ENCODE data around the gene NF2. TPM values are rescaled to one million over a fixed set of nuclear protein-coding genes. Genes with fewer than 3 reads are reported as not detected.

Gene NF2
- total RNA-seq, 3 donors from 2014 or later (not counting 1 experiment from before 2014, with no cell fraction given), result 32.4 to 43.8 (median 39.6) TPM

- H3K27me3 ChIP-seq (ENCODE audit: control insufficient read depth, insufficient read depth, low read length), result peaks cover 20% of the 10 kb centered on the region
- WGBS (ENCODE audit: insufficient coverage), result 88% methylated on average over 16 of the region's 16 CpGs
Observed at GRCh38 chr22:29722587-29722986, 119.2 kb downstream of the NF2 start.

GRCh38 chr22:29723766-29724165 lies 120.3 kb downstream of the NF2 start:
- TF ChIP-seq CTCF (IDR thresholded peaks at IDR 0.05), result no peak
- H3K27ac Mint-ChIP-seq, result no peak overlapping the region
- Histone ChIP-seq H3K4me3 (ENCODE audit: low read length) (no peak overlapping the region), H3K27me3 (ENCODE audit: control insufficient read depth, insufficient read depth, low read length) (peaks cover 11% of the 10 kb centered on the region), H3K36me3 (ENCODE audit: control insufficient read depth, insufficient read depth, low read length) (no peaks in the 10 kb centered on the region), H3K9me3 (ENCODE audit: control insufficient read depth, insufficient read depth, low read length) (no peaks in the 10 kb centered on the region), H3K4me1 (ENCODE audit: control insufficient read depth, insufficient read depth, low read length) (peaks cover 3% of the 10 kb centered on the region), H3K27ac (ENCODE audit: low read length) (no peak overlapping the region)
- H3K36me3 Mint-ChIP-seq, result no peaks in the 10 kb centered on the region
- 86% methylated on average over 10 of the region's 10 CpGs for WGBS (ENCODE audit: insufficient coverage)
- H3K4me3 Mint-ChIP-seq, result no peak overlapping the region
- intact Hi-C loops (cut with micrococcal nuclease), result no loop called here
- ATAC-seq (no peak), DNase-seq (no peak)
- H3K4me1 Mint-ChIP-seq, result peaks cover 0 to 5% of the 10 kb centered on the region in 2 donors
- peaks cover 6 to 18% of the 10 kb centered on the region in 2 donors for H3K27me3 Mint-ChIP-seq (ENCODE audit: low read depth in 2 of 2)
- H3K9me3 Mint-ChIP-seq, result no peaks in the 10 kb centered on the region

More at GRCh38 chr22:29722587-29722986, 119.2 kb downstream of the NF2 start:
- no peak for ATAC-seq
- H3K9me3 Mint-ChIP-seq, result no peaks in the 10 kb centered on the region
- H3K4me3 Mint-ChIP-seq, result no peak overlapping the region
- H3K27me3 Mint-ChIP-seq (ENCODE audit: low read depth in 2 of 2), result peaks cover 15 to 25% of the 10 kb centered on the region in 2 donors
- no peak overlapping the region for H3K4me3 ChIP-seq (ENCODE audit: low read length)
- no peaks in the 10 kb centered on the region for H3K36me3 Mint-ChIP-seq
- no peak overlapping the region for H3K27ac Mint-ChIP-seq
- H3K4me1 Mint-ChIP-seq, result peaks cover 0 to 5% of the 10 kb centered on the region in 2 donors
- no peaks in the 10 kb centered on the region for H3K36me3 ChIP-seq (ENCODE audit: control insufficient read depth, insufficient read depth, low read length)
- TF ChIP-seq CTCF (IDR thresholded peaks at IDR 0.05), result no peak
- peaks cover 3% of the 10 kb centered on the region for H3K4me1 ChIP-seq (ENCODE audit: control insufficient read depth, insufficient read depth, low read length)
- no peaks in the 10 kb centered on the region for H3K9me3 ChIP-seq (ENCODE audit: control insufficient read depth, insufficient read depth, low read length)
- no peak overlapping the region for H3K27ac ChIP-seq (ENCODE audit: low read length)
- no peak for DNase-seq
- intact Hi-C loops (cut with micrococcal nuclease), result no loop called here

- H3K36me3 Mint-ChIP-seq, result no peaks in the 10 kb centered on the region
- no peak overlapping the region for H3K27ac ChIP-seq (ENCODE audit: low read length)
- no peak for DNase-seq
- no peaks in the 10 kb centered on the region for H3K36me3 ChIP-seq (ENCODE audit: control insufficient read depth, insufficient read depth, low read length)
- H3K9me3 Mint-ChIP-seq, result no peaks in the 10 kb centered on the region
- no peak for ATAC-seq
- peaks cover 3% of the 10 kb centered on the region for H3K27me3 ChIP-seq (ENCODE audit: control insufficient read depth, insufficient read depth, low read length)
- peaks cover 0 to 9% of the 10 kb centered on the region in 2 donors for H3K27me3 Mint-ChIP-seq (ENCODE audit: low read depth in 2 of 2)
- 65% methylated on average over 6 of the region's 8 CpGs for WGBS (ENCODE audit: insufficient coverage)
- intact Hi-C loops (cut with micrococcal nuclease), result no loop called here
- H3K4me3 ChIP-seq (ENCODE audit: low read length), result no peak overlapping the region
- H3K4me3 Mint-ChIP-seq, result no peak overlapping the region
- H3K4me1 Mint-ChIP-seq, result no peaks in the 10 kb centered on the region
- no peak overlapping the region for H3K27ac Mint-ChIP-seq
- TF ChIP-seq CTCF (IDR thresholded peaks at IDR 0.05), result no peak
- H3K4me1 ChIP-seq (ENCODE audit: control insufficient read depth, insufficient read depth, low read length), result no peaks in the 10 kb centered on the region
- H3K9me3 ChIP-seq (ENCODE audit: control insufficient read depth, insufficient read depth, low read length), result no peaks in the 10 kb centered on the region
Observed at GRCh38 chr22:29724843-29725242, 121.4 kb downstream of the NF2 start.

- Histone ChIP-seq H3K27ac (ENCODE audit: low read length) (no peak overlapping the region), H3K27me3 (ENCODE audit: control insufficient read depth, insufficient read depth, low read length) (peaks cover 3% of the 10 kb centered on the region), H3K9me3 (ENCODE audit: control insufficient read depth, insufficient read depth, low read length) (no peaks in the 10 kb centered on the region), H3K4me3 (ENCODE audit: low read length) (no peak overlapping the region), H3K4me1 (ENCODE audit: control insufficient read depth, insufficient read depth, low read length) (no peaks in the 10 kb centered on the region), H3K36me3 (ENCODE audit: control insufficient read depth, insufficient read depth, low read length) (peaks cover 7% of the 10 kb centered on the region)
- intact Hi-C loops (cut with micrococcal nuclease), result no loop called here
- 82% methylated on average over 7 of the region's 7 CpGs for WGBS (ENCODE audit: insufficient coverage)
- ATAC-seq (no peak), DNase-seq (no peak)
- H3K27me3 Mint-ChIP-seq (ENCODE audit: low read depth in 2 of 2), result peaks cover 0 to 9% of the 10 kb centered on the region in 2 donors
- no peak overlapping the region for H3K4me3 Mint-ChIP-seq
- no peaks in the 10 kb centered on the region for H3K4me1 Mint-ChIP-seq
- no peak for TF ChIP-seq CTCF (IDR thresholded peaks at IDR 0.05)
- H3K27ac Mint-ChIP-seq, result no peak overlapping the region
- no peaks in the 10 kb centered on the region for H3K36me3 Mint-ChIP-seq
- H3K9me3 Mint-ChIP-seq, result no peaks in the 10 kb centered on the region
Observed at GRCh38 chr22:29726106-29726505, 122.7 kb downstream of the NF2 start.

Data from natural killer cell (primary cell).